HepG2 (cell line): ENCODE results near the gene YEATS4. TPM values are rescaled to one million over a fixed set of nuclear protein-coding genes. Genes with fewer than 3 reads are reported as not detected.
A peak's percentile ranks its signal among the peaks of the same experiment; 100 is the strongest.

Experiments
- DMAP1 ChIP-seq: IDR thresholded peaks from 2 replicates; pipeline ENCODE4 v1.6.1; 2016
- EED ChIP-seq: sonication (generic); formaldehyde crosslinking; IDR thresholded peaks from 2 replicates; pipeline ENCODE4 v1.5.0; 2020; ENCODE audit warnings: mild to moderate bottlenecking, missing genetic modification reagents
- GZF1 ChIP-seq: sonication (generic); formaldehyde crosslinking; IDR thresholded peaks from 2 replicates; pipeline ENCODE4 v1.5.1; 2020; ENCODE audit warnings: mild to moderate bottlenecking, missing genetic modification reagents
- MIXL1 ChIP-seq: IDR thresholded peaks from 2 replicates; pipeline ENCODE4 v1.6.1; 2016
- NBN ChIP-seq: fragments of 450-650 bp; conservative IDR thresholded peaks from 2 replicates; pipeline ENCODE4 v1.6.1; 2017
- NR2F6 ChIP-seq, 2 experiments: IDR thresholded peaks; 2 replicates each; pipeline ENCODE4 v1.6.1; 2016; ENCODE audit warnings: antibody characterized with exemption in 1 of 2, mild to moderate bottlenecking in 1 of 2
- SMAD9 ChIP-seq: sonication (generic); formaldehyde crosslinking; IDR thresholded peaks from 2 replicates; pipeline ENCODE4 v1.5.1; 2020; ENCODE audit warnings: mild to moderate bottlenecking, missing genetic modification reagents
- SNAI1 ChIP-seq: sonication (generic); formaldehyde crosslinking; IDR thresholded peaks from 2 replicates; pipeline ENCODE4 v1.5.0; 2020; ENCODE audit warnings: mild to moderate bottlenecking, missing genetic modification reagents, borderline replicate concordance
- TGIF2 ChIP-seq: IDR thresholded peaks from 2 replicates; pipeline ENCODE4 v1.6.1; 2016; ENCODE audit warnings: control low read depth, missing compliant biosample characterization
- ZNF253 ChIP-seq: sonication (generic); formaldehyde crosslinking; IDR thresholded peaks from 2 replicates; pipeline ENCODE4 v1.8.0; 2022; ENCODE audit warnings: mild to moderate bottlenecking, missing genetic modification reagents, borderline replicate concordance
- ZNF547 ChIP-seq: sonication (generic); formaldehyde crosslinking; IDR thresholded peaks from 2 replicates; pipeline ENCODE4 v1.5.1; 2020; ENCODE audit warnings: mild to moderate bottlenecking, missing genetic modification reagents
- ZNF670 ChIP-seq: sonication (generic); formaldehyde crosslinking; IDR thresholded peaks from 2 replicates; pipeline ENCODE4 v1.8.0; 2022; ENCODE audit warnings: mild to moderate bottlenecking, missing genetic modification reagents, borderline replicate concordance
- ZNF790 ChIP-seq: sonication (generic); formaldehyde crosslinking; IDR thresholded peaks from 2 replicates; pipeline ENCODE4 v1.8.0; 2022; ENCODE audit warnings: missing genetic modification reagents, mild to moderate bottlenecking, borderline replicate concordance
- ZNF878 ChIP-seq: sonication (generic); formaldehyde crosslinking; IDR thresholded peaks from 2 replicates; pipeline ENCODE4 v1.8.1; 2023; ENCODE audit warnings: mild to moderate bottlenecking, missing genetic modification reagents, moderate library complexity
- polyA plus RNA-seq, 8 experiments: library from polyadenylated mRNA; depleted of rRNA in 3 of 8; stranded (reverse) in 7 of 8; unstranded in 1 of 8; fragments of >200 nt; fragmentation: Illumina TruSeq in 4 of 8; extraction: Trizol in 4 of 8; gene quantifications; 2 replicates each; pipeline versions ENCODE4 v1.2.1 to v1.2.3, GENCODE V29; 2011 to 2016; ENCODE audit warnings: low read depth in 4 of 8, missing spikeins in 1 of 8, mixed read lengths in 1 of 8; ENCODE audit not compliant: insufficient read depth in 1 of 8
- total RNA-seq, 5 experiments: library from RNA; depleted of rRNA; stranded (reverse); fragments of >200 nt; fragmentation: Illumina TruSeq; extraction: Trizol; gene quantifications; 2 replicates each; pipeline ENCODE4 v1.2.3, GENCODE V29; 2016; ENCODE audit warnings: low read depth in 1 of 5
- TF ChIP-seq, protein P1 (sequence below): sonication (generic); formaldehyde crosslinking; IDR thresholded peaks from 2 replicates; pipeline ENCODE4 v1.8.1; 2023; ENCODE audit warnings: missing genetic modification reagents, mild to moderate bottlenecking, borderline replicate concordance
- TF ChIP-seq, protein P2 (sequence below): sonication (generic); formaldehyde crosslinking; IDR thresholded peaks from 2 replicates; pipeline ENCODE4 v1.5.1; 2020; ENCODE audit warnings: mild to moderate bottlenecking, missing genetic modification reagents, moderate library complexity
- TF ChIP-seq, protein P3 (sequence below): sonication (generic); formaldehyde crosslinking; IDR thresholded peaks from 2 replicates; pipeline ENCODE4 v1.5.0; 2020; ENCODE audit warnings: mild to moderate bottlenecking, low read depth, missing genetic modification reagents, borderline replicate concordance
- TF ChIP-seq, protein P4 (sequence below): sonication (generic); formaldehyde crosslinking; conservative IDR thresholded peaks from 2 replicates; pipeline ENCODE4 v1.4.0; 2020; ENCODE audit warnings: missing genetic modification reagents
- TF ChIP-seq, protein P5 (sequence below): sonication (generic); formaldehyde crosslinking; IDR thresholded peaks from 2 replicates; pipeline ENCODE4 v1.4.0; 2020; ENCODE audit warnings: missing genetic modification reagents, low read depth, mild to moderate bottlenecking, borderline replicate concordance
- TF ChIP-seq, protein P6 (sequence below): sonication (generic); formaldehyde crosslinking; conservative IDR thresholded peaks from 2 replicates; pipeline ENCODE4 v1.8.0; 2022; ENCODE audit warnings: missing genetic modification reagents
- TF ChIP-seq, protein P7 (sequence below): sonication (generic); formaldehyde crosslinking; IDR thresholded peaks from 2 replicates; pipeline ENCODE4 v1.8.0; 2023; ENCODE audit warnings: mild to moderate bottlenecking, missing genetic modification reagents

The YEATS4 gene
- total and polyA plus RNA-seq, 2 of the 13 experiments (the other 11 are each of a cell fraction or from before 2014, with no cell fraction given), result 16.8 to 45.0 TPM

DNA sequence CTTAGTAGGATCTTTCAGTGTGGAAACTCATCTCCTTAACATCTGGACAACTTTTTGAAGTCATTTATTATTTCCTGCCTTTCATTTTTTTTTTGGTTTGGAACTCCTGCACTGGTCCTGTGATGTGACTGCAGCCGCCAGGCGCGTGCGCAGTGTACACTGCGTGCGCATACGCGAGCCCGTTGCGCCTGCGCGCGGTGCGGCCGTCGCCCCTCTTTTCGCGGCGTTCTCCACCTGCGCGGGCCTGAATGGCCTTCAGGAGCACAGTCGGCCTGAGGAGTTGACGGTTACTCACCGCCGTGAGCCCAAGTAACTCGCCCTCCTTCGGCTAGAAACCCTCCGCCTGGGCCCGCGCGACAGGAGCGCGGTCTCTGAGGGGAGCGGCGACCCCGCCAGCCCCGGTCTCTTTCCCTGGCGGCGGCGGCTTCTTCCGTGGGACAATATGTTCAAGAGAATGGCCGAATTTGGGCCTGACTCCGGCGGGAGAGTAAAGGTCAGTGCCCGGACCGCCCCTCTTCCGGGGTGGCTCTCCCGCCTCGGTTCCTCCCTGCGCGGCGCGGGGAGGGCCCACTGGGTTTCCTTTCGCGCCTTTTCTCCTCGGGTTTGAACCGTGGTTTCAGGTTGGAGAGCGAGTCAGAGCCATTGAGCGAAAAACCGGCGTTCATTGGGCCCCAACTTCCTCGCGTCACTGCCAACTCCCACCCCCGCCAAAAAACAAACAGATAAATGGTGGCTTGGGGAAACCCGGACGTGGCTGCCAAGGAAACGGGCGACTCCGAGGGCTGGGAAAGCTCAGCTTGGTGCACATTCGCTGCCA is at the start of gene YEATS4 (continued):
- no peak for TF ChIP-seq ZNF253 (CRISPR knock-in tag)
- no peak for TF ChIP-seq EED (CRISPR knock-in tag)
- TF ChIP-seq, protein P1, sequence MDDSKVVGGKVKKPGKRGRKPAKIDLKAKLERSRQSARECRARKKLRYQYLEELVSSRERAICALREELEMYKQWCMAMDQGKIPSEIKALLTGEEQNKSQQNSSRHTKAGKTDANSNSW (CRISPR knock-in tag), result 0 out of 2 replicates have a peak, but pooled peaks have one; percentile 40
- TF ChIP-seq, protein P2, sequence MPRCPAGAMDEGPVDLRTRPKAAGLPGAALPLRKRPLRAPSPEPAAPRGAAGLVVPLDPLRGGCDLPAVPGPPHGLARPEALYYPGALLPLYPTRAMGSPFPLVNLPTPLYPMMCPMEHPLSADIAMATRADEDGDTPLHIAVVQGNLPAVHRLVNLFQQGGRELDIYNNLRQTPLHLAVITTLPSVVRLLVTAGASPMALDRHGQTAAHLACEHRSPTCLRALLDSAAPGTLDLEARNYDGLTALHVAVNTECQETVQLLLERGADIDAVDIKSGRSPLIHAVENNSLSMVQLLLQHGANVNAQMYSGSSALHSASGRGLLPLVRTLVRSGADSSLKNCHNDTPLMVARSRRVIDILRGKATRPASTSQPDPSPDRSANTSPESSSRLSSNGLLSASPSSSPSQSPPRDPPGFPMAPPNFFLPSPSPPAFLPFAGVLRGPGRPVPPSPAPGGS (CRISPR knock-in tag), result peak; percentile 74; the same call in 1 of the 2 replicates
- no peak for TF ChIP-seq ZNF790
- TF ChIP-seq, protein P3, sequence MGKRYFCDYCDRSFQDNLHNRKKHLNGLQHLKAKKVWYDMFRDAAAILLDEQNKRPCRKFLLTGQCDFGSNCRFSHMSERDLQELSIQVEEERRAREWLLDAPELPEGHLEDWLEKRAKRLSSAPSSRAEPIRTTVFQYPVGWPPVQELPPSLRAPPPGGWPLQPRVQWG (CRISPR knock-in tag), result no peak
- TF ChIP-seq, protein P4, sequence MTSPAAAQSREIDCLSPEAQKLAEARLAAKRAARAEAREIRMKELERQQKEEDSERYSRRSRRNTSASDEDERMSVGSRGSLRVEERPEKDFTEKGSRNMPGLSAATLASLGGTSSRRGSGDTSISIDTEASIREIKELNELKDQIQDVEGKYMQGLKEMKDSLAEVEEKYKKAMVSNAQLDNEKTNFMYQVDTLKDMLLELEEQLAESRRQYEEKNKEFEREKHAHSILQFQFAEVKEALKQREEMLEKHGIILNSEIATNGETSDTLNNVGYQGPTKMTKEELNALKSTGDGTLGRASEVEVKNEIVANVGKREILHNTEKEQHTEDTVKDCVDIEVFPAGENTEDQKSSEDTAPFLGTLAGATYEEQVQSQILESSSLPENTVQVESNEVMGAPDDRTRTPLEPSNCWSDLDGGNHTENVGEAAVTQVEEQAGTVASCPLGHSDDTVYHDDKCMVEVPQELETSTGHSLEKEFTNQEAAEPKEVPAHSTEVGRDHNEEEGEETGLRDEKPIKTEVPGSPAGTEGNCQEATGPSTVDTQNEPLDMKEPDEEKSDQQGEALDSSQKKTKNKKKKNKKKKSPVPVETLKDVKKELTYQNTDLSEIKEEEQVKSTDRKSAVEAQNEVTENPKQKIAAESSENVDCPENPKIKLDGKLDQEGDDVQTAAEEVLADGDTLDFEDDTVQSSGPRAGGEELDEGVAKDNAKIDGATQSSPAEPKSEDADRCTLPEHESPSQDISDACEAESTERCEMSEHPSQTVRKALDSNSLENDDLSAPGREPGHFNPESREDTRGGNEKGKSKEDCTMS, result no peak
- peak; percentile 91 for TF ChIP-seq ZNF547 (CRISPR knock-in tag)
- peak; percentile 87; the same call in 1 of the 2 replicates for TF ChIP-seq ZNF670 (CRISPR knock-in tag)
- TF ChIP-seq, protein P5, sequence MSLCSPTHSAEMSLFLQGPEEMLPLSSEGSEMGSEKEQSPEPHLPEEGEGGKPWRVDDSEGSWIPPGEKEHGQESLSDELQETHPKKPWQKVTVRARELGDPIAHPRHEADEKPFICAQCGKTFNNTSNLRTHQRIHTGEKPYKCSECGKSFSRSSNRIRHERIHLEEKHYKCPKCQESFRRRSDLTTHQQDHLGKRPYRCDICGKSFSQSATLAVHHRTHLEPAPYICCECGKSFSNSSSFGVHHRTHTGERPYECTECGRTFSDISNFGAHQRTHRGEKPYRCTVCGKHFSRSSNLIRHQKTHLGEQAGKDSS, result peak; percentile 89
- TF ChIP-seq SNAI1 (CRISPR knock-in tag), result peak; percentile 67; the same call in 1 of the 2 replicates
- TF ChIP-seq TGIF2 (CRISPR knock-in tag), result peak; percentile 73
- TF ChIP-seq GZF1 (CRISPR knock-in tag), result no peak
- TF ChIP-seq, protein P6, sequence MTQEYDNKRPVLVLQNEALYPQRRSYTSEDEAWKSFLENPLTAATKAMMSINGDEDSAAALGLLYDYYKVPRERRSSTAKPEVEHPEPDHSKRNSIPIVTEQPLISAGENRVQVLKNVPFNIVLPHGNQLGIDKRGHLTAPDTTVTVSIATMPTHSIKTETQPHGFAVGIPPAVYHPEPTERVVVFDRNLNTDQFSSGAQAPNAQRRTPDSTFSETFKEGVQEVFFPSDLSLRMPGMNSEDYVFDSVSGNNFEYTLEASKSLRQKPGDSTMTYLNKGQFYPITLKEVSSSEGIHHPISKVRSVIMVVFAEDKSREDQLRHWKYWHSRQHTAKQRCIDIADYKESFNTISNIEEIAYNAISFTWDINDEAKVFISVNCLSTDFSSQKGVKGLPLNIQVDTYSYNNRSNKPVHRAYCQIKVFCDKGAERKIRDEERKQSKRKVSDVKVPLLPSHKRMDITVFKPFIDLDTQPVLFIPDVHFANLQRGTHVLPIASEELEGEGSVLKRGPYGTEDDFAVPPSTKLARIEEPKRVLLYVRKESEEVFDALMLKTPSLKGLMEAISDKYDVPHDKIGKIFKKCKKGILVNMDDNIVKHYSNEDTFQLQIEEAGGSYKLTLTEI (CRISPR knock-in tag), result no peak
- TF ChIP-seq ZNF878, result peak; percentile 85; the same call in 1 of the 2 replicates
- peak; percentile 98 for TF ChIP-seq DMAP1
- no peak; the same call in 1 of the 2 replicates for TF ChIP-seq MIXL1 (CRISPR knock-in tag)
- TF ChIP-seq, protein P7, sequence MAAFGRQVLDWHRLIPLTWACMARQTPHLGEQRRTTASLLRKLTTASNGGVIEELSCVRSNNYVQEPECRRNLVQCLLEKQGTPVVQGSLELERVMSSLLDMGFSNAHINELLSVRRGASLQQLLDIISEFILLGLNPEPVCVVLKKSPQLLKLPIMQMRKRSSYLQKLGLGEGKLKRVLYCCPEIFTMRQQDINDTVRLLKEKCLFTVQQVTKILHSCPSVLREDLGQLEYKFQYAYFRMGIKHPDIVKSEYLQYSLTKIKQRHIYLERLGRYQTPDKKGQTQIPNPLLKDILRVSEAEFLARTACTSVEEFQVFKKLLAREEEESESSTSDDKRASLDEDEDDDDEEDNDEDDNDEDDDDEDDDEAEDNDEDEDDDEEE (CRISPR knock-in tag), result no peak
- no peak for TF ChIP-seq NBN
- peak; percentile 54 for TF ChIP-seq NR2F6 (IDR thresholded peaks at IDR 0.05)
- peak; percentile 51 for TF ChIP-seq NR2F6 (CRISPR knock-in tag; IDR thresholded peaks at IDR 0.05)
- no peak for TF ChIP-seq SMAD9 (CRISPR knock-in tag)
